Stimulated activated memory B cell treated with anti-CD40 and anti-IgM and Interleukin-4, amounts not matched to agents 10 μg/mL and 1 μg/mL and 100 μg/mL, for 72 hours (primary cell): ENCODE data around the gene ZNF782.
A peak's percentile ranks its signal among the peaks of the same experiment; 100 is the strongest.

Source experiments
- ATAC-seq: fragments of 150-1000 bp; cut with Tn5 transposase; 2 replicates; pipeline ENCODE4 v1.10.0; 2021
- H3K27ac Mint-ChIP-seq: one replicate; pipeline ENCODE4 v1.8.0; 2022; ENCODE audit warnings: mild to moderate bottlenecking, mixed read lengths
- H3K27me3 Mint-ChIP-seq: one replicate; pipeline ENCODE4 v1.8.0; 2022; ENCODE audit warnings: mixed read lengths
- H3K36me3 Mint-ChIP-seq: one replicate; pipeline ENCODE4 v1.8.0; 2022; ENCODE audit warnings: mixed read lengths
- H3K4me1 Mint-ChIP-seq: one replicate; pipeline ENCODE4 v1.8.0; 2022; ENCODE audit warnings: mixed read lengths
- H3K4me3 Mint-ChIP-seq: one replicate; pipeline ENCODE4 v1.8.0; 2022; ENCODE audit warnings: mild to moderate bottlenecking, moderate library complexity, mixed read lengths
- H3K9me3 Mint-ChIP-seq: one replicate; pipeline ENCODE4 v1.8.0; 2022; ENCODE audit warnings: mixed read lengths

ZNF782 gene

GRCh38 chr9:96777426-96777864, 76.9 kb downstream of the ZNF782 start:
- peak overlapping the region; percentile 92 for H3K27ac Mint-ChIP-seq
- H3K9me3 Mint-ChIP-seq: peaks cover 4% of the 10 kb centered on the region
- no peak for ATAC-seq

GRCh38 chr9:96771124-96771523, 83.2 kb downstream of the ZNF782 start:
- peaks cover 16% of the 10 kb centered on the region for H3K9me3 Mint-ChIP-seq
- H3K27me3 Mint-ChIP-seq: no peaks in the 10 kb centered on the region
- H3K4me1 Mint-ChIP-seq: peaks cover 12% of the 10 kb centered on the region
- H3K4me3 Mint-ChIP-seq: no peak overlapping the region
- peaks cover 95% of the 10 kb centered on the region for H3K36me3 Mint-ChIP-seq
- ATAC-seq: no peak
- no peak overlapping the region for H3K27ac Mint-ChIP-seq

More at GRCh38 chr9:96777426-96777864, 76.9 kb downstream of the ZNF782 start:
- H3K27me3 Mint-ChIP-seq: no peaks in the 10 kb centered on the region
- peak overlapping the region; percentile 98 for H3K4me3 Mint-ChIP-seq
- H3K4me1 Mint-ChIP-seq: peaks cover 41% of the 10 kb centered on the region
- H3K36me3 Mint-ChIP-seq: peaks cover 36% of the 10 kb centered on the region

DNA sequence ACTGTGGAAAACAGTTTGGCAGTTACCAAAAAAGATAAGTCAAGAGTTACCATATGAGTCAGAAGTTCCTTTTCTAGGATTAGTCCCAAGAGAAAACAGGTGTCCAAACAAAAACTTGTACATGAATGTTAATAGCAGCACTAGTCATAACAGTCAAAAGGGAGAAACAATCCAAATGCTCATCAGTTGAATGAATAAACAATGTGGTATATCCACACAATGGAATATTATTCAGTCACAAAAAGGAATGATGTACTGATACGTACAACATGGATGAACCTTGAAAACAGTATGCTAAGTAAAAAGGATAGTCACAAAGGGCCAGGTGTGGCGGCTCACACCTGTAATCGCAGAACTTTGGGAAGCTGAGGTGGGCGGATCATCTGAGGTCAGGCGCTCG, 84.3 kb downstream of the ZNF782 start:
- Mint-ChIP-seq H3K27me3 (no peaks in the 10 kb centered on the region), H3K4me1 (peaks cover 12% of the 10 kb centered on the region), H3K27ac (no peak overlapping the region), H3K9me3 (peaks cover 16% of the 10 kb centered on the region), H3K36me3 (peaks cover 100% of the 10 kb centered on the region), H3K4me3 (no peak overlapping the region)
- ATAC-seq: no peak
